Fibroblast of lung (primary cell): ENCODE data around the gene RAB19.

ENCODE experiments used
- EZH2 ChIP-seq: IDR thresholded peaks from 2 replicates; pipeline ENCODE4 v1.5.1; 2012; ENCODE audit warnings: low read length, control low read depth, mild to moderate bottlenecking; ENCODE audit errors: missing control alignments
- TF ChIP-seq, protein P1 (sequence below), 2 donors: IDR thresholded peaks in 1 of 2; conservative IDR thresholded peaks in 1 of 2; 1 replicate in 1 of 2; 2 replicates in 1 of 2; pipeline ENCODE4 v1.5.1; 2011 to 2012; ENCODE audit warnings: low read length in 2 of 2, control low read depth in 1 of 2, inconsistent platforms in 1 of 2, low read depth in 1 of 2, mild to moderate bottlenecking in 1 of 2

DNA sequence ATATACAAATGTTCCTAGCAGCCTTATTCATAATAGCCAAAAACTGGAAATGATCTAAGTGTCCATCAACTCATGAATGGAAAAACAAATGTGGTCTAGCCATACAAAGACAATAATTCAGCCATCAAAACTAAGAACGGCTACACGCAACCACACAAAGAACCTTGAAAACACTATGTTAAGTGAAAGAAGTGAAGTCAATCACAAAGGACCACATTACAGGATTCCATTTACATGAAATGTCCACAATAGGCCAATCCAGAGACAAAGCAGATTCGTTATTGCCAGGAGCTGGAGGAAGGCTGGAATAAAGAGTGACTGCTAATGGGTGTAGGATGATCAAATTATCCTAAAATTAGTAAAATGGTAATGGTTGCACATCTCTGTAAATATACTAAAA lies 54.3 kb downstream of the RAB19 start:
- TF ChIP-seq, protein P1, sequence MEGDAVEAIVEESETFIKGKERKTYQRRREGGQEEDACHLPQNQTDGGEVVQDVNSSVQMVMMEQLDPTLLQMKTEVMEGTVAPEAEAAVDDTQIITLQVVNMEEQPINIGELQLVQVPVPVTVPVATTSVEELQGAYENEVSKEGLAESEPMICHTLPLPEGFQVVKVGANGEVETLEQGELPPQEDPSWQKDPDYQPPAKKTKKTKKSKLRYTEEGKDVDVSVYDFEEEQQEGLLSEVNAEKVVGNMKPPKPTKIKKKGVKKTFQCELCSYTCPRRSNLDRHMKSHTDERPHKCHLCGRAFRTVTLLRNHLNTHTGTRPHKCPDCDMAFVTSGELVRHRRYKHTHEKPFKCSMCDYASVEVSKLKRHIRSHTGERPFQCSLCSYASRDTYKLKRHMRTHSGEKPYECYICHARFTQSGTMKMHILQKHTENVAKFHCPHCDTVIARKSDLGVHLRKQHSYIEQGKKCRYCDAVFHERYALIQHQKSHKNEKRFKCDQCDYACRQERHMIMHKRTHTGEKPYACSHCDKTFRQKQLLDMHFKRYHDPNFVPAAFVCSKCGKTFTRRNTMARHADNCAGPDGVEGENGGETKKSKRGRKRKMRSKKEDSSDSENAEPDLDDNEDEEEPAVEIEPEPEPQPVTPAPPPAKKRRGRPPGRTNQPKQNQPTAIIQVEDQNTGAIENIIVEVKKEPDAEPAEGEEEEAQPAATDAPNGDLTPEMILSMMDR (conservative IDR thresholded peaks at IDR 0.05 in 1 of 2, IDR thresholded peaks at IDR 0.05 in 1 of 2; ENCODE audit: low read depth in 1 of 2, low read length in 2 of 2) = no peak
- no peak for TF ChIP-seq EZH2
